ENCODE data around the gene SMAGP.
"Not testable (repeated sequence)": the region's sequence is repeated elsewhere in the genome, so short reads cannot be mapped to it uniquely, and the experiment has no call there.

The SMAGP gene

GRCh38 chr12:51270067-51270950 is at the start of gene SMAGP:
Gene SMAGP (minus strand): TSS chr12:51270415. CDS start chr12:51269278, 1,137 bp downstream.
- no peak for DNase-seq

- DNase-seq, result no peak
Measured at GRCh38 chr12:51318846-51319599, 48.8 kb upstream of the SMAGP start.

DNA sequence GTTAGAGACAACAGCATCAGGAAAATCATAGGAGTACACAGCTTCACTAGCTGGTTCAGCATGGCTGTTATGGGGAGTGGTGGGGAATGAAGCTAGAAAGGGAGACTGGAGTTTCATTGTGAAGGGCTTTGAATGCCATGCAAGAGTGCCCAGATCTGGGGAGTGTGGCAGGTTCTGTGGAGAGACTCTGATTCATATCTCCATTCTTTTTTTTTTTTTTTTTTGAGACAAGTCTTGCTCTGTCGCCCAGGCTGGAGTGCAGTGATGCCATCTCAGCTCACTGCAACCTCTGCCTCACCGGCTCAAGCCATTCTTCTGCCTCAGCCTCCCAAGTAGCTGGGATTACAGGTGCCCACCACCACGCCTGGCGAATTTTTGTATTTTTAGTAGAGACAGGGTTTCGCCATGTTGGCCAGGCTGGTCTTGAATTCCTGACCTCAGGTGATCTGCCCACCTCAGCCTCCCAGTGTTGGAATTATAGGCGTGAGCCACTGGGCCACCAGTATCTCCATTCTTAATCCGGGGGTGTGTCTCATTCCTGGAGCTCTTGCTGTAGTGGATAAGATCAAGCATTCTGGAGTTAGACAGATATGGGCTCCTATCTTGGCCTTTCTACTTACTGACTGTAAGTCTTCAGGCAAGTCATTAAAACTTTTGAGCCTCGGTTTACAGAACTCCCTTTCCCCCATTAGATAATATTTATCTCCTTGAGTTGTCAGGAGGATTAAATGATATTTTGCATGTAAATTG is 48.0 kb upstream of the SMAGP start:
- DNase-seq, result not testable (repeated sequence)

- DNase-seq, result no peak
Measured at GRCh38 chr12:51311389-51311788, 41.2 kb upstream of the SMAGP start.

DNA sequence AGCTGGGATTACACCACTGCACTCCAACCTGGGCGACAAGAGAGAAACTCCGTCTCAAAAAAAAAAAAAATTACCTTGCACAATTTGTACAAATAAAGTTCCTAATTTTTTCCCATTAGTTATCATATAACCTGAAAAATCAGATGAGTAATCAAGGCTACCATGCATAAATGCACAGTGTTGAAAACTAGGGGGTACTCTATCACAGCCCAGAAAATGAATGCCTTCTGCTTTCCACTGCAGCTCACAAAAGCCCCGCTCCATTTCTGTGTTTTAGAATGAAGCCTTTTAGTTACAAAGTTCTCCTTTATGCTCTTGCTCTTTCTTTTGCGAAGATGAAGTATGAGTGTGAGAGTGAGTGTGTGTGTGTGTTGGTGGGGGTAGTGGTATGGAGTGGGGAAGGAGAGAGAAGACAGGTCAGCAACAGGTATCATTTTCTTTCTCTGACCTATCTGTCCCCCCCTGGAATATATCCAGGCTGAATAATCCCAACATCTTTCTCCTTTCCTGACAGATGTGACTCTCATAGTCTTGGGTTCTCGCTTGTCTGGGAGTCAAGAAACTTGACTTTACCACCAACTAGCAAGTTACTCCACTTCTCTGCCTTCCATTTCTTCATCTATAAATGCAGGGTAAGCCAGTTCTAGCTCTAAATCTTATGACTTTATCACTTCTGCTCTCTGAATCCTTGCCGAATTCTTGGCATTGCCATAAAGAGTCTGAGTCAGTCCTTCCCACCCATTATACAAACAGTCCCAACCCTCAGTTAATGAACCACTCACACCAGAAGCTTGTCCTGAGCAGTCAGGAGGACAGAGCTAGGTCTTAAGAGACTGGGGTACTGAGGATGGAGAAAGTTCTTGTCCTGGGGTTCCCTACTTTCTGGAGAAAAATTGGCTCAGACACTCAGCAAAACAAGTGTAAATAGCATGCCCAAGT is 37.7 kb upstream of the SMAGP start:
- DNase-seq, result no peak

- no peak for DNase-seq
Measured at GRCh38 chr12:51306507-51306906, 36.3 kb upstream of the SMAGP start.

- not testable (repeated sequence) for DNase-seq
Measured at GRCh38 chr12:51300768-51301167, 30.6 kb upstream of the SMAGP start.

DNA sequence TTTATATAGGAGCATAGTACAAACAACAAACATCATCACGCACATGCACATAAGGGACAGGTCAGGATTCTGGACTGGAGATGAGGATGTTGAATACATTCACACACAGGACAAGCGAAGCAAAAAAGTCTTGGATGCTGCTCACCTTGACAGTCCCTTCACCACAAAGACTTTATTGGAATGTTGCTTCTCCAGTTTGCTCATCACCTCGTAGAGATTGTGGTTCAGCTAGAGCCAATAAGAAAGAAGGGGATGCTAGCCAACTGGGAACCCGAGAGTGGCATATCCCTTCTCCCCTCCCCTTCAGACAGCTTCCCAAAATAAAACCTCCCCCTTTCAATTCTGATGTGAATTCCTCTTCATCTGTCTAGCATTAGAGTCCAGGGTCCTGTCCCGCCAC is 25.4 kb upstream of the SMAGP start:
- DNase-seq, result no peak

DNA sequence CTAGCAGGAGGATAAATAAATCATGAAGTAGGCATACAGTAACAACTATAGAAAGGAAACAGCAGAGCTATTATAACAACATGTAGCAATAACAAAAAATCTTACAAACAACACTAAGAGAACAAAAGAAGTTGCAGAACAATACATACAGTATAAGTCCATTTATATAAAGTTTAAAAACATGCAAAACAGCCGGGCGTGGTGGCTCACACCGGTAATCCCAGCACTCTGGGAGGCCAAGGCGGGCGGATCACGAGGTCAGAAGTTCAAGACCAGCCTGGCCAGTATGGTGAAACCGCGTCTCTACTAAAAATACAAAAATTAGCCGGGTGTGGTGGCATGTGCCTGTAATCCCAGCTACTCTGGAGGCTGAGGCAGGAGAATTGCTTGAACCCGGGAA is 23.9 kb upstream of the SMAGP start:
- DNase-seq, result not testable (repeated sequence)

- no peak for DNase-seq
Measured at GRCh38 chr12:51293696-51294095, 23.5 kb upstream of the SMAGP start.

- not testable (repeated sequence) for DNase-seq
Measured at GRCh38 chr12:51291603-51292513, 21.6 kb upstream of the SMAGP start.

GRCh38 chr12:51285843-51286242 is 15.6 kb upstream of the SMAGP start:
- DNase-seq, result no peak

DNA sequence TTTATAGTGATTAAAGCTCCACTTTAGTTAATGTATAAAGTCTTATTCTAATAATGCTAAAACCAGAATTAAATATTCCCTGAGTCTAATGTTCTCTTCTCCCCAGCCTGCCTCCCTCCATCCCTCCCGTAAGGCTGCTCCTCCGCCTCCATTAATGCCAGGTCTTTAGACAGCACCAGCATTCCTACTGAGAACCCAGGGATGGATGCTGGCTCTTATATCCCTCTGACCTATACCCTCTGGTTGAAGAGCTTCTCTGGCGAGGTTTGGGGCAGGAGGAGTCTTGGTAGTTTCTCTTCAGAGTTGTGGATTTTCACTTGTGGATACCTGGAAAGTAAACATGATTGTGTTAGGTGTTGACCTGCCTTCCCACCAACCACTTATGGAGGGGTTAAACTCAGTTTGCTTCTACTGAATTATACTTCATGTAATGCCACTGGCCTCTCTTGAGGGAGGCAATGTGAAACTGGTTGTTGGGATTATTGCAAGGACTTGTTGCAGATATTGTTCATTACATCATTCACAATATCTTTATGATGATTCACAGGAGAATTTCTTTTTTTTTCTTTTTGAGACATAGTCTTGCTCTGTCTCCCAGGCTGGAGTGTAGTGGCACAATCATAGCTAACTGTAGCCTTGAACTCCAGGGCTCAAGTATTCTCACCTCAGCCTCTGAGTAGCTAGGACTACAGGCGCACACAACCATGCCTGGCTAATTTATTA is 11.1 kb upstream of the SMAGP start:
- DNase-seq, result no peak

GRCh38 chr12:51275088-51275487 is 4.9 kb upstream of the SMAGP start:
- DNase-seq, result no peak

DNA sequence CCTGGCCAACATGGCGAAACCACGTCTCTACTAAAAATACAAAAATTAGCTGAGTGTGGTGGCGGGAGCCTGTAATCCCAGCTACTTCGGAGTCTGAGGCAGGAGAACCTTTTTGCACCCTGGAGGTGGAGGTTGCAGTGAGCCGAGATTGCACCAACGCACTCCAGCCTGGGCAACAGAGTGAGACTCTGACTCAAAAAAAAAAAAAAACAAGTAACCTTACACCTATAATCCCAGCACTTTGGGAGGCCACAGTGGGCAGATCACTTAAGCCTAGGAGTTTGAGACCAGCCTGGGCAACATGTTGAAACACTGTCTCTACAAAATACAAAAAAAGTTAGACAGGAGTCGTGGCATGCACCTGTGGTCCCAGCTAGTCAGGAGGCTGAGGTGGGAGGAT is 2.6 kb upstream of the SMAGP start:
- not testable (repeated sequence) for DNase-seq

DNA sequence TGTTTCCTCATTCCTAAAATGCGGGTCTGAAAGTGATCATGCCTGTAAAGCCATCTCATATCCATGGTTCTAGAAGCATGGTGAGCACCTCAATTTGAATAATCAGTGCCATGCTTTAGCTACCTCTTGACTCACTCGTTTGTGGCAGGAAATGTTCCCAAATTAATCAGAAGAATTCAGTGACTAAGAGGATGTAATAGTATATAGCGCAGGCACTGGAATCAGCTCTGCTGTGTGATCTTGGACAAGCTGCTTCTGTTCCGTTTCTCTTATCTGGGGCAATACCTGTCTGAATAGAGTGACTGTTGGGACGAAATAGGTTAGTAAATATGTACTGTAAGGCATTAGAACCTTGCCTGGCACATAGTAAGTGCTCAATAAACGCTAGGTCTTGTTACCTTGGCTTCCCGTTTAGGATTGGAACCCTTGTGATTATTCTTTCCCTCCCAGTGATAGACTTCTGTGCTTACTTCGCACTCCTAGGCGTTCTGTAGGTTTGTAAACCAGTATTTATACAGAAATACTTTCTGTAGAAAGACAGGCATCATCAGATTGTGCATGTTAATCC is 820 bp upstream of the SMAGP start:
- no peak for DNase-seq

DNA sequence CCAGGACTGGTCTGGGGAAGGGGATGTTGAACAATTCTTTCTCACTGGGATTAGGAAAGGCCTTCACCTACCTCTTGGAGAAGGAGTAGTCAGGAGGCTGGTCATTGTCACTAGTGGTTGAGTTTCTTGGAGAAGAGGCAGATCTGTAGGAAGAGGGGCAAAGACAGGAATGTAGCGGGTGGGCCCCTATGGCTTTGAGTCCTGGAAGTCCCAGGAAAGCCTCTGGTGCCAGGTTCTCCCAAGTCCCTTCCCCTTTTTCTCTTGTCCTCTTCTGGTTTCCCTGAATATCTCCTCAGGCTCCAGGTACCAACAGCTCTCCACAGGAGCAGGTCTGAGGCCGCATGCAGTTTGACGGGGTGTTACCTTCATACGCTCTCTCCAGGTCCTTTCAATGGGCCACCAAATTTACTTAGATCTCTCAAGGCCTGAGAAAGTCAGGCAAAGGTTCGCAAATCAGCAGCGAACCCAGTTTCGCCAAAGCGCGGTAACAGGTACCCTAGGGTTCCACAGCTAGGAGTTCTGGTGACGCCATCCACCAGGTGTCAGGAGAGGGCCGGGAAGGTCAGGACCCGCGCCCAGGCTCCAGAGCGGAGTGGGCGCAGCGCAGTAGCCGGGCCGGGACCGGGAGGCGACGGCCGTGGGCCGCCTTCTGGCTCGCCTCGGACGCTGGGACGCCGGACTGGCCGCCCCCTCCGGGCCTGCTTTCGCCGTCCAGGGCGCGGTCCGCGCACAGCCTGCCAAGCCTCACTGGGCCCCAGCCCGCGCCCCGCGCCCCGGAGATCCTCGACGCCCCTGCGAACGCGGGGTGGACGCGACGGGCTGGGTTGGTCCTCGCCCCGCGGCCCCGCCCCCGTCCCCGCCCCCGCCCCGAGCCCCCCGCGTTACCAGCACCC is 795 bp downstream of the SMAGP start:
- DNase-seq, result no peak

DNA sequence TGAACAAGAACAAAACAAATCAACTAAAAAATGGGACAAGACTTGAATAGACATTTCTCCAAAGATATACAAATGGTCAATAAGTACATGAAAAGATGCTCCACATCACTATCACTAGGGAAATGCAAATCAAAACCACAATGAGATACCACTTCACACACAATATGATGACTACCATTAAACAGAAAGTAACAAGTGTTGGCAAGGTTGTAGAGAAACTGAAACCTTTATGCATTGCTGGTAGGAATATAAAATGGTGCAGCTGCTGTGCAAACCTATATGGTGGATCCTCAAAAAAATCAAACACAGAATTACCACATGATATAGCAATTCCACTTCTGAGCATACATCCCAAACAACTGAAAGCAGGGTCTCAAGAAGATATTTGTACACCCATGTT is 5.2 kb downstream of the SMAGP start:
- no peak for DNase-seq

- no peak for DNase-seq
Measured at GRCh38 chr12:51264297-51264696, 5.9 kb downstream of the SMAGP start.

Data from NCI-H1694 (cell line).